IMR-90 (cell line): ENCODE measurements around the gene PTPN5. TPM values are rescaled to one million over a fixed set of nuclear protein-coding genes. Genes with fewer than 3 reads are reported as not detected.

Experiments
- ATAC-seq: fragments of 200-7000 bp; cut with Tn5 transposase; 2 replicates; pipeline ENCODE4 v1.9.1; 2020; ENCODE audit warnings: low read depth, mild to moderate bottlenecking, moderate library complexity
- BruUV-seq: library from RNA; stranded (reverse); fragments of 400-500 nt; replicated peaks from 2 replicates; lab custom pipeline; 2021; lab: Mats Ljungman, UMichigan
- CTCF ChIA-PET: fragments of 300-600 bp; formaldehyde crosslinking; extraction: SDS; loops from one replicate; lab custom pipeline; 2021; ENCODE audit warnings: antibody characterized with exemption; lab: Yijun Ruan, JAX
- POLR2A ChIA-PET: fragments of 300-600 bp; sonication (Branson Sonifier 250); formaldehyde crosslinking; loops from one replicate; lab custom pipeline; 2022; ENCODE audit warnings: antibody characterized with exemption; ENCODE audit not compliant: unreplicated experiment; lab: Charles Lee
- DNase-seq: peaks from one replicate; pipeline ENCODE4 v3.0.0; 2013
- H2AFZ ChIP-seq: replicated peaks from 2 replicates; pipeline ENCODE3; 2013; ENCODE audit warnings: low read length, mild to moderate bottlenecking; ENCODE audit not compliant: poor library complexity
- H2AK5ac ChIP-seq: 2 replicates; pipeline ENCODE4 v1.6.1; 2013; ENCODE audit warnings: low read depth, low read length, inconsistent platforms
- H2AK9ac ChIP-seq: replicated peaks from 2 replicates; pipeline ENCODE3; 2013; ENCODE audit warnings: mild to moderate bottlenecking, low read depth, low read length, moderate library complexity; ENCODE audit not compliant: poor library complexity
- H2BK120ac ChIP-seq: 2 replicates; pipeline ENCODE4 v1.6.1; 2013; ENCODE audit warnings: low read depth, low read length, inconsistent platforms
- H2BK15ac ChIP-seq: 3 replicates; pipeline ENCODE4 v1.6.1; 2013; ENCODE audit warnings: low read depth, low read length, inconsistent platforms
- H2BK20ac ChIP-seq: 2 replicates; pipeline ENCODE4 v1.6.1; 2013; ENCODE audit warnings: low read depth, mild to moderate bottlenecking, inconsistent platforms, low read length, moderate library complexity
- H2BK5ac ChIP-seq: 2 replicates; pipeline ENCODE4 v1.6.1; 2013; ENCODE audit warnings: mild to moderate bottlenecking, low read depth, low read length, inconsistent platforms; ENCODE audit not compliant: poor library complexity, severe bottlenecking
- H3K14ac ChIP-seq: replicated peaks from 2 replicates; pipeline ENCODE4 v1.6.1; 2013; ENCODE audit warnings: low read depth, low read length, inconsistent platforms
- H3K18ac ChIP-seq: 2 replicates; pipeline ENCODE4 v1.6.1; 2013; ENCODE audit warnings: low read depth, low read length, control low read depth
- H3K23ac ChIP-seq: 2 replicates; pipeline ENCODE4 v1.6.1; 2013; ENCODE audit warnings: low read depth, low read length, inconsistent platforms
- H3K27ac ChIP-seq: 2 replicates; pipeline ENCODE4 v1.5.1; 2013; ENCODE audit warnings: mild to moderate bottlenecking, control low read depth, low read length; ENCODE audit not compliant: insufficient read depth
- H3K27me3 ChIP-seq: 2 replicates; pipeline ENCODE4 v1.6.1; 2013; ENCODE audit warnings: low read length; ENCODE audit not compliant: control insufficient read depth, insufficient read depth
- H3K36me3 ChIP-seq: 2 replicates; pipeline ENCODE4 v1.6.1; 2013; ENCODE audit warnings: low read length, mixed read lengths; ENCODE audit not compliant: control insufficient read depth, insufficient read depth
- H3K4ac ChIP-seq: 2 replicates; pipeline ENCODE4 v1.6.1; 2013; ENCODE audit warnings: low read depth, low read length, inconsistent platforms
- H3K4me1 ChIP-seq: 2 replicates; pipeline ENCODE4 v1.6.1; 2013; ENCODE audit warnings: low read length, mixed read lengths; ENCODE audit not compliant: control insufficient read depth, insufficient read depth
- H3K4me2 ChIP-seq: 2 replicates; pipeline ENCODE4 v1.6.1; 2013; ENCODE audit warnings: low read depth, mild to moderate bottlenecking, control low read depth, low read length, moderate library complexity
- H3K4me3 ChIP-seq: 2 replicates; pipeline ENCODE4 v1.5.1; 2013; ENCODE audit warnings: low read depth, mild to moderate bottlenecking, control low read depth, low read length, moderate library complexity; ENCODE audit not compliant: insufficient read depth
- H3K56ac ChIP-seq: 2 replicates; pipeline ENCODE4 v1.6.1; 2013; ENCODE audit warnings: low read length, inconsistent platforms; ENCODE audit not compliant: insufficient read depth; ENCODE audit errors: extremely low read depth
- H3K79me1 ChIP-seq, 2 experiments: 2 replicates each; pipeline ENCODE4 v1.6.1; 2013; ENCODE audit warnings: low read length in 2 of 2, inconsistent platforms in 1 of 2, low read depth in 1 of 2
- H3K9ac ChIP-seq: 2 replicates; pipeline ENCODE4 v1.6.1; 2013; ENCODE audit warnings: low read depth, low read length, control low read depth
- H3K9me1 ChIP-seq: 2 replicates; pipeline ENCODE4 v1.6.1; 2013; ENCODE audit warnings: low read length, inconsistent platforms; ENCODE audit not compliant: insufficient read depth
- H3K9me3 ChIP-seq: 2 replicates; pipeline ENCODE4 v1.6.1; 2013; ENCODE audit warnings: low read length; ENCODE audit not compliant: control insufficient read depth, insufficient read depth
- H4K20me1 ChIP-seq: 2 replicates; pipeline ENCODE4 v1.6.1; 2013; ENCODE audit warnings: low read length, inconsistent platforms; ENCODE audit not compliant: insufficient read depth
- H4K5ac ChIP-seq: 2 replicates; pipeline ENCODE4 v1.6.1; 2013; ENCODE audit warnings: mild to moderate bottlenecking, low read depth, low read length, control low read depth
- H4K8ac ChIP-seq, 2 experiments: 2 replicates each; pipeline ENCODE4 v1.6.1; 2013; ENCODE audit warnings: low read depth in 2 of 2, low read length in 2 of 2, control low read depth in 1 of 2, inconsistent platforms in 1 of 2
- H4K91ac ChIP-seq: 2 replicates; pipeline ENCODE4 v1.6.1; 2013; ENCODE audit warnings: low read depth, low read length, inconsistent platforms; ENCODE audit not compliant: insufficient read depth
- BHLHE40 ChIP-seq: fragments of 150-350 bp; IDR thresholded peaks from 2 replicates; pipeline ENCODE4 v1.6.1; 2016; ENCODE audit warnings: mild to moderate bottlenecking, low read depth, low read length
- CEBPB ChIP-seq: IDR thresholded peaks from 2 replicates; pipeline ENCODE4 v1.6.1; 2012; ENCODE audit warnings: low read depth, low read length, improper control_type of control experiment
- FOS ChIP-seq: fragments of 150-350 bp; IDR thresholded peaks from 2 replicates; pipeline ENCODE4 v1.6.1; 2016; ENCODE audit warnings: low read depth, low read length
- MAZ ChIP-seq: IDR thresholded peaks from 2 replicates; pipeline ENCODE4 v1.6.1; 2012; ENCODE audit warnings: low read depth, mild to moderate bottlenecking, low read length, improper control_type of control experiment, moderate library complexity, borderline replicate concordance
- NFE2L2 ChIP-seq: fragments of 150-350 bp; IDR thresholded peaks from 2 replicates; pipeline ENCODE4 v1.6.1; 2016; ENCODE audit warnings: low read depth, mild to moderate bottlenecking, low read length
- RAD21 ChIP-seq: IDR thresholded peaks from 2 replicates; pipeline ENCODE4 v1.6.1; 2012; ENCODE audit warnings: low read length, improper control_type of control experiment
- SMC3 ChIP-seq: fragments of 150-350 bp; IDR thresholded peaks from 2 replicates; pipeline ENCODE4 v1.6.1; 2016; ENCODE audit warnings: low read depth, mild to moderate bottlenecking, antibody characterized with exemption, low read length, moderate library complexity
- WGBS, 2 experiments: methylation state at CpG; one replicate each; pipeline versions ENCODE4 v1.1.5 to v1.1.7; 2013; ENCODE audit warnings: missing lambda C conversion rate in 2 of 2; ENCODE audit not compliant: insufficient read length in 1 of 2; ENCODE audit errors: extremely low coverage in 2 of 2; 5-methylcytosine and 5-hydroxymethylcytosine counted together
- dilution Hi-C: fragments of 300-500 bp; cut with HindIII; formaldehyde crosslinking; loops from one replicate; pipeline ENCODE4 v1.14.3; 2018; ENCODE audit warnings: low sequenced_read_pairs; ENCODE audit not compliant: unreplicated experiment
- in situ Hi-C: fragments of 300-500 bp; cut with MboI; formaldehyde crosslinking; loops from 3 replicates; pipeline ENCODE4 v1.14.3; 2019; ENCODE audit warnings: low sequenced_read_pairs, inconsistent platforms, mixed read lengths
- intact Hi-C: fragments of 100-400 bp; cut with micrococcal nuclease; formaldehyde crosslinking; loops from 2 replicates; pipeline ENCODE4 v1.10.0; 2022
- polyA plus RNA-seq, 3 experiments: library from polyadenylated mRNA; depleted of rRNA; stranded (reverse); fragments of >200 nt; gene quantifications; 2 replicates each; pipeline ENCODE4 v1.2.3, GENCODE V29; 2012; ENCODE audit warnings: low replicate concordance in 1 of 3
- total RNA-seq: library from RNA; depleted of rRNA; stranded (reverse); fragments of >200 nt; gene quantifications from 2 replicates; pipeline ENCODE4 v1.2.3, GENCODE V29; 2012
- TF ChIP-seq, protein P1 (sequence below): fragments of 150-350 bp; IDR thresholded peaks from 2 replicates; pipeline ENCODE4 v1.6.1; 2017; ENCODE audit warnings: mild to moderate bottlenecking, antibody characterized with exemption, low read length, low read depth
- TF ChIP-seq, protein P2 (sequence below): conservative IDR thresholded peaks from 2 replicates; pipeline ENCODE4 v1.5.1; 2012; ENCODE audit warnings: mild to moderate bottlenecking, low read depth, low read length, improper control_type of control experiment

Gene PTPN5
- total and polyA plus RNA-seq, 2 of the 4 experiments (the other 2 are of a cell fraction) = not detected

DNA sequence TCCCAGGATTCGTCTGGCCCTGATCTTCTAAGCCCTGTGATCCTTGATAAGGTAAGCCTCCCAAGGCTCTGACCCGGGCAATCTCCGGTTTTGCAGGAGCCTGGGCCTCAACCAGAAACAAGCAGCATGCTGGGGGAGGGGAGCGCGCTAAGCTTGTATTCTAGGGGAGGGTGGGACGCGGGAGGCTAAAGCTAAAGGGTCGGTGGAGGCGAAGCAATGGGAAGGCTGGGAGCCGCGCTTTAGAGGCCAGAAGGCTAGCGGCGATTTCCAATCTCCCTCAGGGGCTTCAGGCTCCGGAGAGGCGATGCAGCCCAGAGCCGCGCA, 753 bp downstream of the PTPN5 start:
- Histone ChIP-seq H3K56ac (no peak overlapping the region), H2AFZ (no peak overlapping the region), H2BK5ac (no peak overlapping the region), H3K4ac (no peak overlapping the region), H3K4me3 (no peak overlapping the region), H3K9ac (no peak overlapping the region), H3K27me3 (peaks cover 44% of the 10 kb centered on the region), H4K8ac (no peak overlapping the region), H4K5ac (no peak overlapping the region), H3K27ac (no peak overlapping the region), H2BK120ac (no peak overlapping the region), H4K20me1 (no peaks in the 10 kb centered on the region), H3K79me1 (no peaks in the 10 kb centered on the region), H2AK5ac (no peak overlapping the region), H3K23ac (no peak overlapping the region), H4K91ac (no peak overlapping the region), H2BK20ac (no peak overlapping the region), H3K4me2 (no peak overlapping the region), H3K4me1 (no peaks in the 10 kb centered on the region), H2AK9ac (no peak overlapping the region), H3K36me3 (no peaks in the 10 kb centered on the region), H3K14ac (no peak overlapping the region), H3K9me3 (peaks cover 2% of the 10 kb centered on the region; the same call in 1 of the 2 replicates), H3K18ac (no peak overlapping the region), H2BK15ac (no peak overlapping the region), H3K9me1 (no peaks in the 10 kb centered on the region)
- in situ Hi-C loops = no loop called here
- no peak for TF ChIP-seq FOS
- TF ChIP-seq NFE2L2 = no peak
- no peak for TF ChIP-seq SMC3
- TF ChIP-seq, protein P1, sequence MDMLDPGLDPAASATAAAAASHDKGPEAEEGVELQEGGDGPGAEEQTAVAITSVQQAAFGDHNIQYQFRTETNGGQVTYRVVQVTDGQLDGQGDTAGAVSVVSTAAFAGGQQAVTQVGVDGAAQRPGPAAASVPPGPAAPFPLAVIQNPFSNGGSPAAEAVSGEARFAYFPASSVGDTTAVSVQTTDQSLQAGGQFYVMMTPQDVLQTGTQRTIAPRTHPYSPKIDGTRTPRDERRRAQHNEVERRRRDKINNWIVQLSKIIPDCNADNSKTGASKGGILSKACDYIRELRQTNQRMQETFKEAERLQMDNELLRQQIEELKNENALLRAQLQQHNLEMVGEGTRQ = no peak
- TF ChIP-seq, protein P2, sequence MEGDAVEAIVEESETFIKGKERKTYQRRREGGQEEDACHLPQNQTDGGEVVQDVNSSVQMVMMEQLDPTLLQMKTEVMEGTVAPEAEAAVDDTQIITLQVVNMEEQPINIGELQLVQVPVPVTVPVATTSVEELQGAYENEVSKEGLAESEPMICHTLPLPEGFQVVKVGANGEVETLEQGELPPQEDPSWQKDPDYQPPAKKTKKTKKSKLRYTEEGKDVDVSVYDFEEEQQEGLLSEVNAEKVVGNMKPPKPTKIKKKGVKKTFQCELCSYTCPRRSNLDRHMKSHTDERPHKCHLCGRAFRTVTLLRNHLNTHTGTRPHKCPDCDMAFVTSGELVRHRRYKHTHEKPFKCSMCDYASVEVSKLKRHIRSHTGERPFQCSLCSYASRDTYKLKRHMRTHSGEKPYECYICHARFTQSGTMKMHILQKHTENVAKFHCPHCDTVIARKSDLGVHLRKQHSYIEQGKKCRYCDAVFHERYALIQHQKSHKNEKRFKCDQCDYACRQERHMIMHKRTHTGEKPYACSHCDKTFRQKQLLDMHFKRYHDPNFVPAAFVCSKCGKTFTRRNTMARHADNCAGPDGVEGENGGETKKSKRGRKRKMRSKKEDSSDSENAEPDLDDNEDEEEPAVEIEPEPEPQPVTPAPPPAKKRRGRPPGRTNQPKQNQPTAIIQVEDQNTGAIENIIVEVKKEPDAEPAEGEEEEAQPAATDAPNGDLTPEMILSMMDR = no peak
- no peak for TF ChIP-seq RAD21
- TF ChIP-seq CEBPB = no peak
- no peak for TF ChIP-seq MAZ
- no peak for TF ChIP-seq BHLHE40
- CTCF ChIA-PET = no interaction called here
- peak; percentile 40; the same call in 1 of the 2 replicates for ATAC-seq
- no peak for DNase-seq
- dilution Hi-C loops = no loop called here
- intact Hi-C loops = no loop called here
- POLR2A ChIA-PET = no interaction called here
- 9% methylated on average over 6 of the region's 17 CpGs; no CpG with 5 or more reads in 1 of the 2 experiments for WGBS, 2 experiments
- no TSS peak for BruUV-seq
